ENCODE measurements around the gene RAVER1. TPM values are rescaled to one million over a fixed set of nuclear protein-coding genes. Genes with fewer than 3 reads are reported as not detected.

RAVER1 gene
- total and polyA plus RNA-seq, 2 of the 8 experiments (the other 6 are each of a cell fraction or from before 2014, with no cell fraction given): 5.7 to 70.5 TPM

DNA sequence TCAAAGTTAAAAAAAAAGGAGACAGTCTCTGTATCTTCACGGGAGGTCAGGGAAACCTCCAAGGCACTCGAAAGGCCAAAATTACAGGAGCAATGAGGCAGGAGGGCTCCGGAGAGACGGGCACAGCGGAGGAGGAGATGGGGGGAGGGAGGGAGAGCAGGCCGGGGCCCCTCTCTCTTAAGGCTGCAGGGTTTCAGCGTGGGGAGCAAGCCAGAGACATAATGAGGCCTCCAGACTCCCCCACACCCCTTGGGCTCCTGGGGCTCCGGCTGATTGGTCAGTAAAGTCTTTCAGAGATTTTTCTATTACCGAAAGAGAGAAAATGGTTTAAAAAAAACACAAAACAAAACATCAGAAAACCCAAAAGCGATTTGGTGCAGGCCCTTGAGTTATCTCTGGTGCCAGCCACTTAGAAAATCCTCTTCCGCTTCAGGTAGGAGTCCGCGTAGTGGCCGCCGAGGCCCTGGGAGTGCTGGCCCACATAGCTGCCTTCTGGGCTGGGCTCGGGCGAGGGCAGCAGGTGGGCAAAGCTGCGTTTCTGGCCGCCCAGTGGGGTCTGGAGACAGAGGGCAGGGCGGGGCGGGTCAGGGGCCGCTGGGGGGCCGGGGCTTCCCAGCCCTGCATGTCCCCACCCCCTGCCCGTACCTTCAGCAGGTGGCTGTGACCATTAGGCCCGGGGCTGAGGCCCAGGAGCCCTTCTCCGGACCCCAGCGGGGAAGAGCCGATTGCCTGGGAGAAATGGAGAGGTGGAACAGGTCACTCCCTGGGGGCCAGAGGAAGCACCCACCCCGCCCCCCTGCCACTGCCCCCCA, 16.1 kb downstream of the RAVER1 start:
- Histone ChIP-seq H4K20me1 (replicated peaks in 1 of 2; ENCODE audit: control insufficient read depth in 1 of 2, insufficient read depth in 2 of 2, low read length in 2 of 2) (peaks cover 0 to 7% of the 10 kb centered on the region in 2 experiments), H2AFZ (ENCODE audit: low read length) (no peak overlapping the region), H3K4me1 (replicated peaks in 1 of 4; ENCODE audit: control insufficient read depth in 3 of 4, insufficient read depth in 4 of 4, low read length in 3 of 4) (no peaks in the 10 kb centered on the region; a peak in 1 of 7 replicates), H3K79me1 (ENCODE audit: low read depth, low read length) (no peaks in the 10 kb centered on the region; the same call in 1 of the 2 replicates), H2BK120ac (replicated peaks; ENCODE audit: low read depth, low read length) (no peak overlapping the region), H4K8ac (ENCODE audit: extremely low read depth, insufficient read depth, low read length) (no peak overlapping the region; the same call in 1 of the 2 replicates), H3K23me2 (ENCODE audit: low read depth, low read length) (peaks cover 3% of the 10 kb centered on the region; the same call in 1 of the 2 replicates), H3K23ac (ENCODE audit: insufficient read length) (no peak overlapping the region), H3K9ac (replicated peaks in 1 of 4; ENCODE audit: extremely low read depth in 1 of 4, low read depth in 3 of 4, low read length in 3 of 4) (no peak overlapping the region), H3K4me2 (ENCODE audit: insufficient read depth in 1 of 2, low read depth in 2 of 2, low read length in 2 of 2) (no peak overlapping the region), H2AK5ac (ENCODE audit: low read depth, low read length) (no peak overlapping the region), H3K27me3 (replicated peaks in 1 of 4; ENCODE audit: control insufficient read depth in 3 of 4, extremely low read depth in 1 of 4, insufficient read depth in 3 of 4, low read length in 3 of 4) (no peaks in the 10 kb centered on the region; a peak in 1 of 7 replicates), H2BK5ac (ENCODE audit: low read depth, low read length) (no peak overlapping the region), H3K36me3 (ENCODE audit: control insufficient read depth in 2 of 4, insufficient read depth in 4 of 4, low read length in 3 of 4) (peaks cover 12 to 38% (median 30%) of the 10 kb centered on the region in 4 experiments), H3K4ac (replicated peaks; ENCODE audit: insufficient read length, low read depth, low read length) (no peak overlapping the region), H3K79me2 (ENCODE audit: control insufficient read depth in 1 of 2, insufficient read depth in 2 of 2, low read length in 2 of 2) (no peaks in the 10 kb centered on the region), H3K9me3 (ENCODE audit: insufficient read depth in 2 of 2, low read depth in 1 of 2, low read length in 1 of 2) (no peaks in the 10 kb centered on the region), H3K56ac (replicated peaks; ENCODE audit: insufficient read length, low read depth, low read length) (no peak overlapping the region), H3K18ac (ENCODE audit: extremely low read depth, low read length) (no peak overlapping the region), H2BK12ac (ENCODE audit: low read depth, low read length) (no peak overlapping the region), H3K27ac (ENCODE audit: low read depth, low read length) (no peak overlapping the region), H3K14ac (ENCODE audit: insufficient read length) (no peak overlapping the region), H4K91ac (replicated peaks; ENCODE audit: insufficient read length, low read length) (no peak overlapping the region), H2BK20ac (ENCODE audit: low read length) (no peak overlapping the region), H4K5ac (ENCODE audit: insufficient read length, low read depth, low read length) (no peak overlapping the region), H2BK15ac (ENCODE audit: low read length) (no peak overlapping the region), H3K4me3 (ENCODE audit: extremely low read depth in 1 of 4, insufficient read depth in 2 of 4, low read depth in 3 of 4, low read length in 4 of 4) (no peak overlapping the region)
- TF ChIP-seq CBX8 (IDR thresholded peaks at IDR 0.05; ENCODE audit: borderline replicate concordance, low read depth, low read length) (no peak), FOSL1 (IDR thresholded peaks at IDR 0.05; ENCODE audit: insufficient read depth, low read depth, low read length) (no peak), POU5F1 (IDR thresholded peaks at IDR 0.05; ENCODE audit: low read depth, low read length) (no peak)
- 97% methylated on average over 16 of the region's 29 CpGs; no CpG with 5 or more reads in 1 of the 2 experiments for WGBS, 2 experiments (ENCODE audit: extremely low coverage in 1 of 2, insufficient coverage in 1 of 2, insufficient read length in 1 of 2, insufficient replicate concordance in 2 of 2, low coverage in 1 of 2, low lambda C conversion rate in 2 of 2, missing lambda C conversion rate in 1 of 2)
- no peak for DNase-seq (ENCODE audit: low read depth in 1 of 2, low spot score in 2 of 2)
- FAIRE-seq: no peak
- ChIA-PET POLR2A (ENCODE audit: partially characterized antibody) (interaction anchor here (0.7 to 11.4 kb wide), 8 partner anchors 7 to 369 kb away, joined by 3 to 104 read pairs (median 4); partner anchors contain the start of genes ICAM1, ICAM5 and RAVER1), CTCF (ENCODE audit: partially characterized antibody) (interaction anchor here (1.0 to 2.5 kb wide), 5 partner anchors 18 to 119 kb away, joined by 3 to 11 read pairs (median 3); no protein-coding TSS in a partner anchor)

Measured in H1 (cell line).